GM13977 (cell line): ENCODE results near the gene ZBTB7B.

Experiments
- DNase-seq: peaks from one replicate; pipeline ENCODE4 v3.0.0; 2012; ENCODE audit warnings: low spot score
- CTCF ChIP-seq: IDR thresholded peaks from 2 replicates; pipeline ENCODE4 v1.5.1; 2012; ENCODE audit warnings: mild to moderate bottlenecking, control low read depth; ENCODE audit not compliant: insufficient read depth; ENCODE audit errors: extremely low read depth, missing control alignments
- in situ Hi-C: fragments of 300-500 bp; cut with MboI; formaldehyde crosslinking; loops from one replicate; pipeline ENCODE4 v1.12.0; 2022; ENCODE audit warnings: low sequenced_read_pairs, low pct_unique_long_range_greater_than_20kb, mixed read lengths, inconsistent platforms; ENCODE audit not compliant: unreplicated experiment

ZBTB7B gene

GRCh38 chr1:154968731-154969130 is 33.9 kb upstream of the ZBTB7B start:
- no peak for TF ChIP-seq CTCF
- no peak for DNase-seq
- in situ Hi-C loops: no loop called here

GRCh38 chr1:154969246-154969645 is 33.4 kb upstream of the ZBTB7B start:
- in situ Hi-C loops: no loop called here
- TF ChIP-seq CTCF: no peak
- no peak for DNase-seq

- DNase-seq: no peak
- in situ Hi-C loops: no loop called here
- no peak for TF ChIP-seq CTCF
Measured at GRCh38 chr1:154969860-154970452, 32.6 kb upstream of the ZBTB7B start.

- in situ Hi-C loops: no loop called here
- no peak for TF ChIP-seq CTCF
- DNase-seq: peak; percentile 81
Measured at GRCh38 chr1:154970631-154971340, 31.8 kb upstream of the ZBTB7B start, which contains the start of gene SHC1. TSS of gene SHC1 (minus strand) at chr1:154970747. CDS start at chr1:154970526, 221 bp downstream.

- DNase-seq: no peak
- no peak for TF ChIP-seq CTCF
- in situ Hi-C loops: no loop called here
Measured at GRCh38 chr1:154971341-154971998, 31.1 kb upstream of the ZBTB7B start.

- DNase-seq: no peak
- in situ Hi-C loops: no loop called here
- no peak for TF ChIP-seq CTCF
Measured at GRCh38 chr1:154972213-154972516, 30.4 kb upstream of the ZBTB7B start.
